Skeletal muscle cell (primary cell): Measurements from ENCODE around the gene MPZL1.

ENCODE experiments used
- DNase-seq: peaks from one replicate; pipeline ENCODE4 v3.0.0-alpha.2; 2010; ENCODE audit warnings: low read depth
- H3K4me3 ChIP-seq: 2 replicates; pipeline ENCODE4 v1.5.1; 2011; ENCODE audit warnings: low read depth, mild to moderate bottlenecking, control low read depth, low read length, moderate library complexity

MPZL1 gene

DNA sequence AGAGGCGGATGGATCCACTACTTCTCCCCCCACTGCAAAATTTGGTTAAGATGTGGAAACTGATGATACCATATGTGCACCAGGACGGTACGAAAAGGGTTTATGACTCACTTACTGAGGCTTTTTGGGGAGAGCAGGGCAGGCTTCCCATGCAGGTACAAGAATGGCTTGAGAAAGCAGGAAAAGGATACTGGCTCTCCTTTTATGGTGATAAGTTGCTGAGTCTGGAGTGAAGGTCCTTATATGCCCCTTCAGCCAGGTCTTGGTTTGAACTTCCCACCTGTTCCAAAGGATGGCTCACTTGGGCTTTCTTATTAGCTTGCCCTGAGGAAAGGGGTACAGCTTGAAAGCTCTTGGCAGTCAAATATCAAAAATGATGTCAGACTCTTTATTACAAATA, 23.1 kb downstream of the MPZL1 start:
- no peak for DNase-seq
- H3K4me3 ChIP-seq = no peak overlapping the region

DNA sequence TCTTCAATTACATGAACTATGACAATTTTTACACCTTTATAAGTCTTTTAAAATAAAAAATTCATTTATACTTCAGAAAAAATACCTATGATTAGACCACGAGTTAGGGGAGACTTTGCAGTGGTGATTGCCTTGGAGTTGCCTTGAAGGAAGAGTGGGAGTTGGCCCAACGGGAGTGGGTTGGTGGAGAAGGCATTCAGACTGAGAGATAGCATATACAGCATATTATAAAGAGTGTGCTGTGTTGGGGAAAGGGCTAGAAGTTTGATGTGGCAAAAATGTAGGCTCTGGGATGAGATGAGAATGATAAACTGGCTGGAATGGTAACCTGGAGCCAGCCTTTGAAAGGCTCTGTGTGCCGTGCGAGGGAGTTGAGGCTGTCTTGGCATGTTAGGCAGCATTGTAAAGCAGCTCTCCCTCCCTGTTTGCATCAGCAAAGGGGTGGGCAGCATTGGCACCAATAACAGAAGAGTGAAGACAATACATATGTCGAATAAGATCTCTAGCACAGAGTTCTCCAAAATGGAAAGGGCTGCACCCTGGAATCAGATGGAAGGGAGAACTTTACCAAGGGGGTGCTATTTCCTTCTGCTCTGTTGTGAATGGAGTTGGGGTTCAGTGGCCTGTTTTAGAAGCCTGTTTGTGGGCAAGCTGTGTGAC, 24.4 kb downstream of the MPZL1 start:
- H3K4me3 ChIP-seq = no peak overlapping the region
- DNase-seq = no peak

DNA sequence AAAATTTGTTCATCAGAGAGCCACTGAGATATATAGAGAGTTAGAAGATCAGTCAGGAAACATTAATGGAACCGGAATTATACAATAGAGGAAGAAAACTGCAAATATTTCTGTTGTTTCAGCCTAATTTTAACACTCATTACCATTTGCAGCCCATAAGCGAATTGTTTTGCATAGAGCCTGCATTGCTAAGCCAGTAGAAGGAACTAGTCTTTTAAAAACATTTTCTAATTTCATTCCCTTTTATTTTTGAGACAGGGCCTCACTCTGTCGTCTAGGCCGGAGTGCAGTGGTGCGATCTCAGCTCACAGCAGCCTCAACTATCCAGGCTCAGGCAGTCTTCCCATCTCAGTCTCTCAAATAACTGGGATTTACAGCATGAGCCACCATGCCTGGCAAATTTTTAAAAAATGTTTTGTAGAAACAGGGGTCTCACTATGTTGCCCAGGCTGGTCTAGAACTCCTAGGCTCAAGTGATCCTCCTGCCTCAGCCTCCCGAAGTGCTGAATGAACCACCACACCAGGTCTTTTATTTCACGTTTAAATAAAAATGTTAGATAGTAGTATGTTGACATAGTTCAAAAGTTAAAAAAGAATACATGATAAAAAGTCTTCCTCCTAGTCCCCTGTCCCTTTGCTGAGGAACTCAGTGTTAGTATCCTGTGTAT, 25.3 kb downstream of the MPZL1 start:
- no peak for DNase-seq
- no peak overlapping the region for H3K4me3 ChIP-seq

DNA sequence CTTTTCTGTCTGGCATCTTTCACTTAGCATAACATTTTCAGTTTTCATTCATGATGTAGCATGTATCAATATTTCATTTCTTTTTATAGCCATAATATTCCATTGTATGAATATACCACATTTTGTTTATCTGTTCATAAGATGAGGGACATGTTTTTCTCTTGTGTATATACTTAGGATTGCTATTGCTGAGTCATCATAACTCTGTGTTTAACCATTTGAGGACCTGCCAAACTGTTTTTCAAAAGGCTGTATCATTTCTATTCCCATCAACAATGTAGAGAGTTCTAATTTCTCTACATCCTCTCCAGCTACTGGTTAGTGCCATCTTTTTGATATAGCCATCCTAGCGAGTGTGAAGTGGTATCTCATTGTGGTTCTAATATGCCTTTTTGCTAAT, 26.2 kb downstream of the MPZL1 start:
- H3K4me3 ChIP-seq = no peak overlapping the region
- peak; percentile 4 for DNase-seq

DNA sequence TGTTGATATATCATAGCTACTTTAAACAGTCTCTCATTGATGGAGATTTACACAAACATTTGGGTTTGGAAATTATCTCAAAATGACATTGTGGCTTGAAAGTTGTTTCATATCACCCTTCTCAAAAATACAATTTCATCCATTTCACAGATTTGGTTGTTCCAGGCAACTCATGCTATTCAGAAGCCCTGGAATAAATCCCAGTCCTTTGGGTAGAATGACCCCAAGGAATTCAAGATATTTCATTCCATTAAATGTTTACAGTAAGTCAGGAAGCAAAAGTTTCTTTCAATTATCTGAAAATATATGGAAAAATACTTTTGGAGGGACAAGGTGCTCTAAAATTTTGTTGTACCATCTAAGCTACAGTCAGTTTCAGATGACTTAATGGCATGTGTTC, 27.1 kb downstream of the MPZL1 start:
- H3K4me3 ChIP-seq = no peak overlapping the region
- no peak for DNase-seq

DNA sequence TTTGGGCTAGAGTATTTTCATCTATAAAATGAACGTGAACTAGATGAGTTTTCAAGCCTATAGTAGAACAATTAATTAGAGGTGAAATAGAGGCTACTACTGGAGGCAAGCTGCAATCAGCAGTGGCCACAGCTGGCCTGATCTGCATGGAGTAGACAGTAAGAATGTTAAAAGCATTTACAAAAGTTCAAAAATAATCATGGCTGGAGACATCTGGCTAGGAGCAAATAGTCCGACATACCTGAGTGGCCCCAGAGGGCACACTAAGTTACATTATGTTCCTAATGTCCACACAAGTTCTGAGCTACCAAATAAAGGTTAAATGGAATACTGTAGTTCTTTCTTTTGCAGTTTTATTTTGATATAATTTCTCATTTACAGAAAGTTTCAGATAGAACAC, 28.0 kb downstream of the MPZL1 start:
- DNase-seq = no peak
- H3K4me3 ChIP-seq = no peak overlapping the region

DNA sequence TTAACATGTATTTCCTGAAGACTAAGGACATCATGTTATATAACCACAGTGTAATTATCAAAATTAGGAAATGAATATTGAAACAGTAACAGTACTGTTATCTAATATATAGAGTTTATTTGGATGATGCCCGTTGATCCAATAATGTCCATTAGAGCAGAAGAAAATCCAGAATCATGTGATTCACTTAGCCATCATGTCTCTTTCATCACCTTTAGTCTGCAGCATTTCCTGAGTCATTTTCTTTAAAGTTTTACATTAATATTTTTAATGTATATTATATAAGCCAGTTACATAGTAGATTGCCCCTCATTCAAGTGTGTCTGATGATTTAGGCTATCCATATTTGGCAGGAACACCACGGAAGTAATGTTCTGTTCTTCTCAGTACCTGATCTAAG, 28.9 kb downstream of the MPZL1 start:
- no peak overlapping the region for H3K4me3 ChIP-seq
- no peak for DNase-seq

DNA sequence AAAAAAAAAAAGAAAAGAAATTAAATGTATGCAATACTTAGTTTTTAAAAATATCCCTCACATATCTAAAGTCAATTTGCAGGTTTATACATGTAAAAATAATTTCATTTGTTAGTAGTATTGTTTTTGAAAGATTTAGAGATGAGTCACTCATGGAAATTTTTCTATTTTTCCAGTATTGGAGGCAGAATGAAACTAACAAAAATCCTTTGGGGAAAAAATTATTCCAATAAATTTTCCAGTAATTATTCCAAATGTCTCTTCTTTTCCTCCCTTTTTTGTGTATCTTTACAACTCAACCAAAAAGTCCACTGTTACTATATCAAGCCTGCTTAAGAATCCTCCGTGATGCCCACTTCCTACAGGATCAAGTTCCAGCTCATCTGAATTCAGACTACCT, 29.9 kb downstream of the MPZL1 start:
- no peak overlapping the region for H3K4me3 ChIP-seq
- no peak for DNase-seq

DNA sequence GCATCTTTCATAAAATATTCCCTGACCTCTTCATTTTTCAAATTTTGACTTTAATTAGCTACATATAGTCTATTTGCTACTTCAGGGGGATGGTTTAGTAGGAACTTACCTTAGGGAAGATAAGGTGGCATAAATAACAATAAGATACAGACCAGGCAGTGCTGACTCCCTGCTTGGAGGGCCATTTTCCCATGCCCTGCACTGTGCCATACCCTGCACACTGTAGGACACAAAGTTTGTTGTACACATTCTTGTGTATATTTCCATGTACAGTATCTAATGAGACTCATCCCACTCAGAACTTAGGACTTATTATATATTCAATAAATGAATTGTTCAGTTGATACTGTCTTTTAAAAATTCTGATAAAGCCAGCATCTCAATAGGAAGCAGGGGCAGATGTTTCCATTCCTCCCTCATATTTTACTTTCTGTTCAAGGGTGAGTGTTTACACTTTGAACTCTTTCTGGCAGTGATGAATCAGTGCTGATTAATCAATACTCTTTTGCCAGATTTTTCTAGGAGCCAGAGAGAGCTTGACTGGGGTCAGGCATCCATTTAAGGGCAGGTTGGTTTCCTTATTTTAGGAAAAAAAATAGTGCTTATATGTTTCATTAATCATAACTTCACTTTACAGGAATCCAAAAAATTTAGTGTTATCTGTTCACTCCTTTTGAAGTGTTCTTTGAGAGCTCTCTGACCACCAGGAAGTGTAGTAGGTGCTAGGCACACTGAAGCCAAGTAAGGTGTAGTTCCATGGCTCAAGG, 30.6 kb downstream of the MPZL1 start:
- no peak overlapping the region for H3K4me3 ChIP-seq
- no peak for DNase-seq

DNA sequence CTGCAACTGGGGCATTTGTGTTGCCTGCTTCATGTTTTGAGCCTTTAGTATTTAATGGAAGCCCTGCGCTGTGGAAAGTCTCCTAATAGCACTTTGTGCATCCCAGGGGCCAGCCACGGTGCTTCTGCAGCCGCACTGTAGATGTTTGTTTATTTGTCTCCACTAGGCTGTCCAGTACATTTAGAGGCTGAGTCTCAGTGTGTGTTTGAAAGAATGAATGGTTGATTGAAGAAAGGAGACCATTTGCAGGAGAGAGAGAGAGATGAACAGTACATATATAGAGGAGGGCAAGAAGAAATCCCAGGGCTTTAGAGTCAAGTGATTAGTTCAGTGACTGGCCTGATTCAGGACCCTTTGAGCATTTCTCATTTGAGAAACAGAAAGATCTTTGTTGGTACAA, 33.9 kb downstream of the MPZL1 start:
- DNase-seq = no peak
- no peak overlapping the region for H3K4me3 ChIP-seq

DNA sequence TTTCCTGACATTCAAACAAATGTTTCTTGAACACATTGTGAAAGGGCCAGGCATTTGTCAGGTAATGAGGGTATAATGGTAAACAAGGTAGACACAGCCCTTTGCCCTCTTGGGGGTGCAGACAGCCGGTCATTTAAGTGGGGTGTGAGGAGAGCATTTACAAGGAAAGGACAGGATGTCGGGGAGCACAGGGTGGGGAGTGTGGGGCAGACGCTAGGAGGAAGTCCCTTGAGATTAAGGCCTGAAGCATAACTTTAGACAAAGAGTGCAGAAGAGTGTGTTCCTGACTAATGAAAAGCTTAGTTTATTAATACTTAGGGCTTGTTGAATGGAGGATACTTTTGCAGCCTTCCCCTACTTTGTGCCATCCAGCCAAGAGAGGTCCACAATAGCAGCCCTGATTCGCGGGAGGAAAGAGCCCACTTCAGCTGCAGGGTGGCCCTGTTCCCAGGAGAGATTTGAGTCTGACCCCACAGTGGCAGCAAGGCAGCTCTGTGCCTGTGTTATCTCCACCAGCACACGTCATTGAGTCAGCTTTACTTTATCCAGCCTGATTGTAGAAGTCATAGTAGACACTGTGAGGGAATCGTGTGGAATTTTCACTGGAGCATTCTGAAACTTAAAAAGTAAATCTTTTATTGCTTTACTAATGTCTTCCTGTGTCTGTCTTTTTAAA, 35.1 kb downstream of the MPZL1 start:
- no peak for DNase-seq
- H3K4me3 ChIP-seq = no peak overlapping the region

DNA sequence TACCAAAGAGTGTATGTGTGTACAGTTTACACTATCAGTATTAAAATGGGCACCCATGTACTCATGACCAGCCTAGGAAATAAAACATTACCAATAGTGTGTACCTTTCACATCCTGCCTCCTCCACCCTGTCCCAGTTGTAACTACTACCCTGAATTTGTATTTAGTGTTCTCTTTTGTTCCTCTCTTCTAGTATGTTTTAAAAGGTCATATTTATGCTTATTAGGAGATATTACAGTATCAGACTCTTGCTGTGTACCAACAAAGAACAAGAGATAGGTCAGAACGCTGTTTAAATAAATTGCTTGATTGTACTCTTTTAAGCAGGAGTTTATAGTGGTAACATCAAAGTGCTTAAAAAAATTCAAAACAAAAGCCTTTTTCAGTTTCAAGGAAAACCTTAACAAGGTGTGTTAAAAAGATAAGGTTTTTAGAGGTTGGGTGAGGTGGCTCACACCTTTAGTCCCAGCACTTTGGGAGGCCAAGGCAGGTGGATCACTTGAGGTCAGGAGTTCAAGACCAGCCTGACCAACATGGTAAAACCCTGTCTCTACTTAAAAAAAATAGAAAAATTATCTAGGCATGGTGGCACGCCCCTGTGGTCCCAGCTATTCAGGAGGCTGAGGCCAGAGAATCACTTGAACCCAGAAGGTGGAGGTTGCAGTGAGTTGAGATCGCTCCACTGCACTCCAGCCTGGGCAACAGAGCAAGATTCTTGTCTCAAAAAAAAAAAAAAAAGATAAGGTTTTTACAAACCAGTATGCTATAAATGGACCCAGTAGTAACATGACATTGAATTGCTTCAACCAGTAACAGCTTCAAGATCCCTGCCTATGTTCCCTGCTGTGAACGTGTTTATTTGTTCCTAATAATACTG, 35.9 kb downstream of the MPZL1 start:
- no peak overlapping the region for H3K4me3 ChIP-seq
- DNase-seq = no peak

DNA sequence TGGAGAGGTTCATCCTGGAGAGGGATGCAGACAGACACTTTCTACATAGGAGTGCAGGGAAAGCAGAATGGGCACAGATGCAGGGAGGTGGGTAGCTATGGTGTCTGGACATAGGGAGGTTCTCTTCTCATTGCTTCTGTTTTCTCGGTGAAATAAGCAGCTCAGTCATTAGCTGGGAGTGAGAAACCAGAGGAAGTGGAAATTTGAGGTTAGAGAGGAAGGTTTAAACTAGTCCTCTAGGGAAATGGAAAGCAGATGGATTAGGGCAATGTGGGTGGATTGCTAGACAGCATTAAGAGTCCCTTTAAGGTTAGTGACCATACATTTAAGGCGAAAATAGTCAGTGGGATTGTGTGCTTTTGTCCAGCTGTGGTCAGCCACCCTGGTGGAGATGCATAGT, 39.6 kb downstream of the MPZL1 start:
- H3K4me3 ChIP-seq = no peak overlapping the region
- DNase-seq = no peak

DNA sequence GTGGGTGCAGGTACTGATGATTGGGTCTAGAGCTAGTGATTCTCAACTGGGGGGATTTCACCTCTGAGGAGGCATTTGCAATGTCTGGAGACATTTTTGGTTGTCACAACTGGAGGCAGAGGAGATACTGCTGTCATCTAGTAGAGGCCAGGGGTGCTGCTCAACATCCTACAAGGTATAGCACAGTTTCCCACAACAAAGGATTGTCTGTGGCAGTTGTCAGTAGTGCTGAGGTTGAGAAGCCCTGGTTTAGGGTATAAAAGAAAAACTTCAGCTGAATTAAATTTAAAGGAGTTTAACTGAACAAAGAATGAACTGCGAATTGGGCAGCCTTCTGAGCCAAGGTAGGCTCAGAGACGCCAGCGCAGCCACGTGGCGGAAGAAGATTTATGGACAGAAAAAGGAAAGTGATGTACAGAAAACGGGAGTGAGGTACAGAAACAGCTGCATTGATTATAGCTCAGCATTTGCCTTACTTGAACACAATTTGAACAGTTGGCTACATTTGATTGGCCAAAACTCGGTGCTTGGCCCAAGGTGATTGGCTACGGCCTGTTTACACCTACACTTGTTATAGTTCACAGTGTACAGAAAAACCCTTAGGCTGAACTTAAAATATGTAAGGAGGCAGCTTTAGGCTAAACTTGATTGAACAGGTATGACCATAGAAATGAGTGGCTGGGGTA, 40.4 kb downstream of the MPZL1 start:
- H3K4me3 ChIP-seq = no peak overlapping the region
- no peak for DNase-seq

DNA sequence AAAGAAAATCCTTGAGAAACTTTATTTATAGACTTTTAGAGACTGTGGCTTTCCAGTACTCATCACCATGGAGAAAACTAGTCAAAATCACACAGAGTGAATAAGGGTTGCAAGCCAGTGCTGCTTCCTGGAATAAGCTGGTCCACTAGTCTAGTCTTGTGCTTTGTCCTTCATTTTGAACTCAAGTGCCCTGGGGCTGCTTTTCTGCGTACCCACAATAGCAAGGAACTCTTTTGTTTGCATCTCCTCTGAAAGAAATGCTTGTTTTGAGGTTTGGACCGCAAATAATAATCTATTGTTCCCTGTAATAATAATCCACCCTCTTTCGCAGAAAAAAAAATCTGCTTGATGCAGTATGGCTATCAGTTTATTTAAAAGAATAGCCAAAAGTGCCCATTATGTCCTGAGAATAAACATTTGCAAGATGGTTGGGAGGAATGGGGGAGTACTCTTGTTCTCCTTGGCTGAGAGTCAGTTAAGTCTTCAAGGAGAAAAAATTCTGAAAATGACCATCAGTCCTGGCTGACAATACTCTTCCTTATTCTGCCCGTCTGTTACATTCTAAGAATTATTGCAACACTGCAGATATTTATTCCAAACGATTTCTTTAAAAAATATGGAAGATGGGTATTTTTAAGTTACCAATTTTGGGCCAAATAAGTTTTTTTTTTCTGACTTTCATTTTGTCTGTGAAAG, 41.9 kb downstream of the MPZL1 start:
- H3K4me3 ChIP-seq = no peak overlapping the region
- DNase-seq = no peak

DNA sequence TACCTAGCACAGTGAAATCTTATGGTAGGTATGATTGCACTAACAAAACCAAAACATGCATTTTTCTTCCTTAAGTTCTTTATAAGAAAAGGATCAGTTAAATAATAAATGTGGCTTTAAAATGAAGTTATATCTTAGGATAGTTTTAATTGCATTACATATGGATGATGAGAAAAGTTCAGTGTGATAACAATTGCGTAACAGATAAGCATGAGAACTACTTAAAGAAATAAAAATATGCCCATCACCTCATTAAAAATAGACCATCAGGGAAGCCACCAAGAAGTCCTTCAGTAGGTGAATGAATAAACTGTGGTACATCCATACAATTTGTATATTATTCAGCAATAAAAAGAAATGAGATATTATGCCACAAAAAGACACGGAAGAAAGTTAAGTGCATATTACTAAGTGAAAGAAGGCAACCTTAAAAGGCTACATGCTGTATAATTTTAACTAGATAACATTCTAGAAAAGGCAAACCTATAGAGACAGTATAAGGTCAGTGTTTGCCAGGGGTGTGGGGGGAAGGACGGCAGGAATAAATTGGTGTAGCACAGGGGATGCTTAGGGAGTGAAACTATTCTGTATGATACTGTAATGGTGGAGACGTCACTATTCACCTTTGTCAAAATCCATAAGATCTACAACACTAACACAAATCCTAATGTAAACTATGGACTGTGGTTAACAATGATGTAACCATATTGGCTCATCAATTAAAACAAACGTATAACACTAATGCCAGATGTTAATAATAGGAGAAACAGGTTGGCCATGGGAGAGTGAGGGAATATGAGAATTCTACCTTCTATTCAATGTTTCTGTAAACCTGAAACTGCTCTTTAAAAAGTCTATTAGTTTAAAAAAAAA, 42.9 kb downstream of the MPZL1 start:
- H3K4me3 ChIP-seq = no peak overlapping the region
- no peak for DNase-seq

DNA sequence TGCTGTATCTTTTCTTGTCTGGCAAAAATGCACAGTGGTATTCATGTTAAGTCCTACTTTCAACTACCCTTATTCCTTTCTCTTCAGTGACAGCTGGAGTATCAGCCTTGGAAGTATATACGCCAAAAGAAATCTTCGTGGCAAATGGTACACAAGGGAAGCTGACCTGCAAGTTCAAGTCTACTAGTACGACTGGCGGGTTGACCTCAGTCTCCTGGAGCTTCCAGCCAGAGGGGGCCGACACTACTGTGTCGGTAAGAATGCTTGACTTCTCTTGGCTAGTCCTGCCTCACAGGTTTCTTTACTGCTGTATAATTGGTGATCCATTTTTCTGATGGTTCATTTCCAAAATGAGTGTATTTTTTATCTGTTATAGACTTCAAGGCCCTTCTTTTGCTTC, 43.7 kb downstream of the MPZL1 start:
- DNase-seq = no peak
- no peak overlapping the region for H3K4me3 ChIP-seq
